HepG2 (cell line): ENCODE data around the gene UQCRC1. TPM values are rescaled to one million over a fixed set of nuclear protein-coding genes. Genes with fewer than 3 reads are reported as not detected.

Experiments
- ERF ChIP-seq: IDR thresholded peaks from 2 replicates; pipeline ENCODE4 v1.6.1; 2018; ENCODE audit warnings: missing biosample characterization, missing genetic modification reagents
- HNRNPK ChIP-seq: fragments of 200-400 bp; formaldehyde crosslinking; IDR thresholded peaks from 2 replicates; pipeline ENCODE4 v1.6.1; 2018; ENCODE audit warnings: low read length, low read depth, moderate library complexity, mild to moderate bottlenecking; ENCODE audit not compliant: poor library complexity, severe bottlenecking
- HOXA7 ChIP-seq: sonication (generic); formaldehyde crosslinking; IDR thresholded peaks from 2 replicates; pipeline ENCODE4 v1.8.1; 2022; ENCODE audit warnings: mild to moderate bottlenecking, missing genetic modification reagents, moderate library complexity
- KDM4B ChIP-seq: sonication (generic); formaldehyde crosslinking; IDR thresholded peaks from 2 replicates; pipeline ENCODE4 v1.4.0; 2020; ENCODE audit warnings: missing genetic modification reagents
- PRDM4 ChIP-seq: sonication (generic); formaldehyde crosslinking; IDR thresholded peaks from 2 replicates; pipeline ENCODE4 v1.9.0; 2021; ENCODE audit warnings: missing genetic modification reagents, borderline replicate concordance
- PRMT3 ChIP-seq: sonication (generic); formaldehyde crosslinking; IDR thresholded peaks from 2 replicates; pipeline ENCODE4 v1.8.1; 2022; ENCODE audit warnings: low read depth, mild to moderate bottlenecking, moderate library complexity, missing genetic modification reagents, borderline replicate concordance
- RNF219 ChIP-seq: sonication (generic); formaldehyde crosslinking; IDR thresholded peaks from 2 replicates; pipeline ENCODE4 v1.5.0; 2020; ENCODE audit warnings: mild to moderate bottlenecking, missing genetic modification reagents
- SMYD3 ChIP-seq: sonication (generic); formaldehyde crosslinking; IDR thresholded peaks from 2 replicates; pipeline ENCODE4 v1.8.1; 2023; ENCODE audit warnings: mild to moderate bottlenecking, missing genetic modification reagents
- SP4 ChIP-seq: sonication (generic); formaldehyde crosslinking; IDR thresholded peaks from 2 replicates; pipeline ENCODE4 v1.8.1; 2023; ENCODE audit warnings: mild to moderate bottlenecking, missing genetic modification reagents
- SRSF1 ChIP-seq: fragments of 200-400 bp; formaldehyde crosslinking; optimal IDR thresholded peaks from 2 replicates; pipeline ENCODE3; 2017; ENCODE audit warnings: mild to moderate bottlenecking, low read depth, low read length, moderate library complexity
- TARDBP ChIP-seq: sonication (generic); formaldehyde crosslinking; IDR thresholded peaks from 2 replicates; pipeline ENCODE4 v1.8.0; 2022; ENCODE audit warnings: mild to moderate bottlenecking, missing genetic modification reagents
- TBP ChIP-seq: sonication (generic); formaldehyde crosslinking; IDR thresholded peaks from 2 replicates; pipeline ENCODE4 v1.5.0; 2020; ENCODE audit warnings: missing genetic modification reagents
- TRAFD1 ChIP-seq: sonication (generic); formaldehyde crosslinking; IDR thresholded peaks from 2 replicates; pipeline ENCODE4 v1.5.1; 2020; ENCODE audit warnings: missing genetic modification reagents, mild to moderate bottlenecking, borderline replicate concordance
- ZBTB43 ChIP-seq: sonication (generic); formaldehyde crosslinking; conservative IDR thresholded peaks from 2 replicates; pipeline ENCODE4 v1.4.0; 2020; ENCODE audit warnings: missing genetic modification reagents
- ZNF12 ChIP-seq: sonication (generic); formaldehyde crosslinking; IDR thresholded peaks from 2 replicates; pipeline ENCODE4 v1.5.0; 2020; ENCODE audit warnings: missing genetic modification reagents
- ZNF275 ChIP-seq: sonication (generic); formaldehyde crosslinking; IDR thresholded peaks from 2 replicates; pipeline ENCODE4 v1.8.0; 2022; ENCODE audit warnings: missing genetic modification reagents, mild to moderate bottlenecking, inconsistent platforms, borderline replicate concordance
- ZNF567 ChIP-seq: sonication (generic); formaldehyde crosslinking; IDR thresholded peaks from 2 replicates; pipeline ENCODE4 v1.8.1; 2023; ENCODE audit warnings: mild to moderate bottlenecking, missing genetic modification reagents, borderline replicate concordance
- ZNF572 ChIP-seq: sonication (generic); formaldehyde crosslinking; IDR thresholded peaks from 2 replicates; pipeline ENCODE4 v1.5.1; 2020; ENCODE audit warnings: mild to moderate bottlenecking, missing genetic modification reagents
- ZNF878 ChIP-seq: sonication (generic); formaldehyde crosslinking; IDR thresholded peaks from 2 replicates; pipeline ENCODE4 v1.8.1; 2023; ENCODE audit warnings: mild to moderate bottlenecking, missing genetic modification reagents, moderate library complexity
- ZSCAN30 ChIP-seq: sonication (generic); formaldehyde crosslinking; IDR thresholded peaks from 2 replicates; pipeline ENCODE4 v1.5.0; 2020; ENCODE audit warnings: mild to moderate bottlenecking, missing genetic modification reagents
- polyA plus RNA-seq, 8 experiments: library from polyadenylated mRNA; depleted of rRNA in 3 of 8; stranded (reverse) in 7 of 8; unstranded in 1 of 8; fragments of >200 nt; fragmentation: Illumina TruSeq in 4 of 8; extraction: Trizol in 4 of 8; gene quantifications; 2 replicates each; pipeline versions ENCODE4 v1.2.1 to v1.2.3, GENCODE V29; 2011 to 2016; ENCODE audit warnings: low read depth in 4 of 8, missing spikeins in 1 of 8, mixed read lengths in 1 of 8; ENCODE audit not compliant: insufficient read depth in 1 of 8
- total RNA-seq, 5 experiments: library from RNA; depleted of rRNA; stranded (reverse); fragments of >200 nt; fragmentation: Illumina TruSeq; extraction: Trizol; gene quantifications; 2 replicates each; pipeline ENCODE4 v1.2.3, GENCODE V29; 2016; ENCODE audit warnings: low read depth in 1 of 5

Gene UQCRC1
- total and polyA plus RNA-seq, 2 of the 13 experiments (the other 11 are each of a cell fraction or from before 2014, with no cell fraction given), result 316 to 680 TPM

GRCh38 chr3:48556796-48557626, 52.4 kb downstream of the UQCRC1 start, which contains the start of gene PFKFB4 (continued):
- TF ChIP-seq ZSCAN30 (CRISPR knock-in tag) (no peak), ZBTB43 (no peak), ZNF878 (CRISPR knock-in tag) (no peak), TARDBP (peak; percentile 84), ERF (CRISPR knock-in tag) (peak; percentile 96), SP4 (CRISPR knock-in tag) (peak; percentile 96), HOXA7 (CRISPR knock-in tag) (no peak), ZNF567 (CRISPR knock-in tag) (0 out of 2 replicates have a peak, but pooled peaks have one; percentile 37), KDM4B (CRISPR knock-in tag) (peak; percentile 58), SMYD3 (CRISPR knock-in tag) (no peak), SRSF1 (no peak), PRDM4 (CRISPR knock-in tag) (no peak), RNF219 (CRISPR knock-in tag) (no peak), HNRNPK (peak; percentile 40), TRAFD1 (CRISPR knock-in tag) (no peak), ZNF275 (no peak), TBP (CRISPR knock-in tag) (0 out of 2 replicates have a peak, but pooled peaks have one; percentile 21), ZNF572 (peak; percentile 84; the same call in 1 of the 2 replicates), PRMT3 (CRISPR knock-in tag) (peak; percentile 39; the same call in 1 of the 2 replicates), ZNF12 (CRISPR knock-in tag) (no peak)
